Measurements from ENCODE around the gene SNX8.

The SNX8 gene

GRCh38 chr7:2245883-2246675 is 68.2 kb downstream of the SNX8 start:
- no peak for DNase-seq (ENCODE audit: low read depth in 2 of 2, low spot score in 1 of 2)

GRCh38 chr7:2244404-2244995 is 69.7 kb downstream of the SNX8 start:
- no peak for DNase-seq (ENCODE audit: low read depth in 2 of 2, low spot score in 1 of 2)

GRCh38 chr7:2243458-2243857 is 70.8 kb downstream of the SNX8 start:
- no peak for DNase-seq (ENCODE audit: low read depth in 2 of 2, low spot score in 1 of 2)

DNA sequence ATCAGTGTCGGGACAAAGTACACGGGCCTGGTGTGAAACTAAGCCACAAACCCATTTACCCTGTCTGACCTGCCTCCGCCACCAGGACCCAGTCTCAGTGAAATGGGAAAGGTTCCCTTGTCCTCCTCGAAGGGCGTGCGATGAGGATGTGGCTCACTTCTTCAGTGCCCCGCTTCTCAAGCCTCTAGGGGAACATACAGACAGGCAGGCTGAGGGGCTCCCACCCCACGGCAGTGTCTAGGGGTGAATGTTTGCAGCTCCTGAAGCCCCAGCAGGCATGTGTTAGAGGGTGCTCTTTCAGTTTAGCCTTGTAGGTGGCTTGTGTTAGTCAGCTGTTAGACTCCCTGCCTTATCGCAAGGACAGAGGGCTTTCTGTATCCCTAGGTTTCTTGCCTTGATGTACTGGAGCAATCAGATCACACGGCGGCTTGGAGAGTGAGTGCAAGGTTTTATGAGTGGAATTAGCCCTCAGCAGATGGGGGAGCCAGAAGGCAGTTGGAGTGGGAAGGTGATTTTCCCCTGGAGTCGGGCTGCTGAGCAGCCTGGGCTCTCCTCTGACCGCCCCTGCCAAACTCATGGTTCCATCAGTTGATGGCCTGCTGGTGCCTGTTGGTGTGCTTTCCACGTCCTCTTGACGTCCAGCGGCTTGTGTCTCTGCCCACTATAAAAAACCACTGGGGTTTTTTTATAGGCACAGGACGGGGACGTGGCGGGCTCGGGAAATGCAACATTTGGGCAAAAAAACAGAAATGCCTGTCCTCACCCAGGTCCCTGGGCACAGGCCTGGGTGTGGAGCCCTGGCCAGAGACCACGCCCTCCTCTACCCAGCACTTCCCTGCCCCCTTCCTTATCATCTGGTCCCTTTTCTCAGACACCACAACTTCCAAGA is 71.5 kb downstream of the SNX8 start:
- no peak for DNase-seq (ENCODE audit: low read depth in 2 of 2, low spot score in 1 of 2)

DNA sequence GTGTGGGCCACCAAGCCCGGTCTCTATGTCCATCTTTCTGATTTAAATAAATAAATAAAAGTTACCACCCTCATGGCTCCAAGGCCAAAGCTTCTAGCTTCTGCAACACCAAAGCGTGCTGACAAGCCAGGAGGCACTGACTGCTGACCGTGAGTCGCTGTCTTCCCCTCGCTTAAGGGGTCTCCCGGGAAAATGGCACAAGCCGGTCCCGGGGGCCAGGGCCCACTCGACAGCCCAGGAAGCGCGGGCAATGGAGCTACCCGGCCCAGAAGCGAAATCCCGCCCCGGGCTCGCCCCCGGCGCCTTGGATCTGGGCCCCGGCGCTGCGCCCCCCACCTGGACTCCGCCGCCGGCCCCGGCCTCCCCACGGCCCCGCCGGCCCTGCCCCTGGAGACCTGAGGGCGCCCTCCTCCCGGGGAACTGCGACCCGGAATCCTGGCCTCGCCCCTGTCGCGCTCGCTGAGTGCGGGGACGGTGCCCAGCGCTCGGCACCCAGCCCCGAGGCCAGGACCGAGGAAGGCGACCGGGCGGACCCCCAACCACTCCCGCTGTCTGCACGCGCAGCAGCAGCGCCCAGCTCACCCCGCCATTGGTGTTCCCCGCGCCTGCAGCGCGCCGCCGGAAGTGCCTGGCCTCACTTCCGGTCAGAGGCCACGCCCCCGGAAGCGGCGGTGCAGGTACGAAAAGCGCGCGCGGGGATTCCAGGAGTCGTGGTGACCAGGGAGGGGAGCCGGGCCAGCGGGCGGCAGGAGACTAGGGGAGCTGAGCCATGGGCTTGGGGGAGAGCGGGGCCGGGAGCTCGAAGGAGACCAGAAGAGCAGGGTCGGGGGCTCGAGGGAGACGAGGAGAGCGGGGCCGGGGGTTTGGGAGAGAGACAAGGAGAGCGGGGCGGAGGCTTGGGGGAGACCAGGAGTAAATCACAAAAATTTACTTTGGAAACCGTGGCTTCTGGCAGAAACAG is 72.4 kb downstream of the SNX8 start, which contains the start of the genes MRM2 and NUDT1:
MRM2 (minus strand) TSS at position 626 of the 961 bp plus-strand sequence; CDS start at position 590, 36 bp downstream.
NUDT1 (plus strand) TSS at position 647 of the 961 bp plus-strand sequence. CDS start 2,349 bp downstream, outside the sequence.
- DNase-seq (ENCODE audit: low read depth in 2 of 2, low spot score in 1 of 2) = peak; percentile 40 to 46

- no peak for DNase-seq (ENCODE audit: low read depth in 2 of 2, low spot score in 1 of 2)
Measured at GRCh38 chr7:2239242-2239641, 75.0 kb downstream of the SNX8 start.

GRCh38 chr7:2237109-2237602 is 77.1 kb downstream of the SNX8 start:
- no peak for DNase-seq (ENCODE audit: low read depth in 2 of 2, low spot score in 1 of 2)

DNA sequence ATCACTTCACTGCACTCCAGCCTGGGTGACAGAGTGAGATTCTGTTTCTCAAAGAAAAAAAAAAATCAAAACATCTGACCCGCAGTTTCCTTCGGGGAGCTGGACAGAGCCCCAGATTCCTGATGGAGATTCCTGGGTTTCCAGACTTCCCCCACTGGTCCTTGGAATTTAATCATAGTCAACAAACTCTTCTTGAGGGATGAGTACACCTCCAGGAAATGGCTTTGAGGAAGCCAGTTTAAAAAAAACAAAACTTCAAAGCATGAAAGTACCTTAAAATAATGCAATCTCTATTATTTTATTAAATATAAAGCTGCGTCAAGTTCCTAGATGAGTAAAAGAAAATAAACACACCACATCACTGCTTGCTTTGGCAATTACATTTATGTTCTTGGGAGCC is 80.3 kb downstream of the SNX8 start:
- no peak for DNase-seq (ENCODE audit: low read depth in 2 of 2, low spot score in 1 of 2)

DNA sequence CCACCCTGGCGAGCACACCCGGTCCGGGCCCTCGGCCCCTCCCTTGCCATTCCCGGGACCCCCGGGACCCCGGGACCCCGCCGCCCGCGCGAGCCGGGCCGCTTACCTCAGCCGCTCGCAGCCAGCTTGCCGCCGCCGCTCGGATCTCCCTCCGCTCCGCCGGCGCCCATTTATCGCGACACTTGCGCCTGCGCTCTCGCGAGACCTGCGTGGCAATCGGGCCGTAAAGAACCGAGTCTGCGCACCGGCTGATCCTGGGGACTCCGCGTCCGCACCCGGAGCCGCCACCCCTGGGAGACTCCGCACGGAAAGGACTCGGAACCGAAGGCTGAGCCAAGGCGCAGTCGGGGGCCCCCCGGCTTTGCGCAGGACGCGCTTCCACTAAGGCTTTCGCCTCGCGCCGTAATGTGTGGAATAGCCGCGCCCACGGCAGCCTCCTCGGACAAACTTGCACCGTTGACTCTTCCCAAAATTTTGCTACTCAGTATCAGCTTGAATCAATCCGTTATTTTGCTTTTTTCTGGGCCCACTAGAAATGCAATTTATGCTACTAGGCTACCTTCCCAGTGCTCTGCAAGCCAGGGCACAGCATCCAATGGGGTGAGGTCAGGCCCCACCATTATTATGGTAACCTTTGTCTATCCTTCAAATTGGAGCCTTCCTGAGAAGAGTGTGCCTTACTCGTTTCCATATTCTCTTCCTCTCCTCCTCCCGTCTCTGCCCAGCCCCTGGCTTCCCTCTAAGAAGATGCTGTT is 81.3 kb downstream of the SNX8 start, which contains the start of gene MAD1L1:
MAD1L1 (minus strand) TSS at position 180 of the 755 bp plus-strand sequence. CDS start 2,812 bp downstream, outside the sequence.
- DNase-seq (ENCODE audit: low read depth in 2 of 2, low spot score in 1 of 2) = peak; percentile 66 to 78

GRCh38 chr7:2231992-2232765 is 82.1 kb downstream of the SNX8 start:
- no peak for DNase-seq (ENCODE audit: low read depth in 2 of 2, low spot score in 1 of 2)

DNA sequence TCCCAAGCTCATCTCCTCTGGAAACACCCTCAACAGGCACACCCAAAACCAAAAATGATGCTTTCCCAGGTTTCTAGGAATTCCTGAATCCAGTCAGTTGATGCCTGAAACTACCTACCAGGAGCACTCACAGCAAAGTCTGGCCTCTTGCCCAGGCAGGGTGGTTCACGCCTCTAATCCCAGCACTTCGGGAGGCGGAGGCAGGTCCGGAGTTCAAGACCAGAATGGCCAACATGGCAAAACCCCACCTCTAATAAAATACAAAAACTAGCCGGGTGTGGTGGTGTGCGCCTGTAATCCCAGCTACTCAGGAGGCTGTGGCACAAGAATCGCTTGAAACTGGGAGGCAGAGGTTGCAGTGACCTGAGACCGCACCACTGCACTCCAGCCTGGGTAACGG is 83.4 kb downstream of the SNX8 start:
- no peak for DNase-seq (ENCODE audit: low read depth in 2 of 2, low spot score in 1 of 2)

DNA sequence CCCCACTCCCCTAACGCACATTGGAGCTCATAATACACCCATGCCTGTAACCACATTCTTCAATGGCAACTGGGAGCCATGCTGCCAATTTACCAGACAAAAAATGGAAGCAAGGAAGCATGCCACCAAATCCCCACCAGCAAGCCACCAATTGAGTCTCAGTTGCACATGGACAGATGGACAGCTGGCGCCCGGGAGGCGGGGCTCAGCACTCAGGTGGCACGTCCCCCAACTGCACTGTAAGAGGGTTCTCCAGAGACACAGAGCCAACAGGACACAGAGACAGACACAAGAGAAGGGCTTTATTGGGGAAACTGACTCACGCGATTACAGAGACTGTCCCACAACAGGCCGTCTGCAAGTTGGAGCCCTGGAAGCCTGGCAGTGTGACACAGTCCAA is 84.0 kb downstream of the SNX8 start:
- no peak for DNase-seq (ENCODE audit: low read depth in 2 of 2, low spot score in 1 of 2)

GRCh38 chr7:2229467-2229866 is 84.8 kb downstream of the SNX8 start:
- no peak for DNase-seq (ENCODE audit: low read depth in 2 of 2, low spot score in 1 of 2)

GRCh38 chr7:2228921-2229320 is 85.3 kb downstream of the SNX8 start:
- no peak for DNase-seq (ENCODE audit: low read depth in 2 of 2, low spot score in 1 of 2)

DNA sequence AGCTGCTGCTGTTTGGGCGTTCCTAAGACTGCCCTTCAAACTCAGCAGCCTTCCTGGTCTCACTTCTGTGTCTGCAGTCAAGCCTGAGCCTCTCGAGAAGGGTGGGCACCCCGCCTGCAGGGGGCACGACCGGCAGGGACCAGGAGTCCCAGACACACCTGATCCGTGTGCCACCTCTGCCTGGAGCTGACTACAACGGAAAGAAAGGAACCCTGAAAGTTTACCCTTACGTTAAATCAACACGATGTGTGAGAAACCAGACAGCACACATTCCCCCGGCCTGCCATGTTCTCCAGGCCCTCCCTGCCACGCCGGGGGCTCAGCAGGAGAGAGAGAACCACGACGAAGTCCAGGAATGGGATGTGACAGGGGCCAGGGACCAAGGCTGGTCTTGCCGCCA is 86.5 kb downstream of the SNX8 start:
- no peak for DNase-seq (ENCODE audit: low read depth in 2 of 2, low spot score in 1 of 2)

GRCh38 chr7:2225830-2226229 is 88.4 kb downstream of the SNX8 start:
- no peak for DNase-seq (ENCODE audit: low read depth in 2 of 2, low spot score in 1 of 2)

DNA sequence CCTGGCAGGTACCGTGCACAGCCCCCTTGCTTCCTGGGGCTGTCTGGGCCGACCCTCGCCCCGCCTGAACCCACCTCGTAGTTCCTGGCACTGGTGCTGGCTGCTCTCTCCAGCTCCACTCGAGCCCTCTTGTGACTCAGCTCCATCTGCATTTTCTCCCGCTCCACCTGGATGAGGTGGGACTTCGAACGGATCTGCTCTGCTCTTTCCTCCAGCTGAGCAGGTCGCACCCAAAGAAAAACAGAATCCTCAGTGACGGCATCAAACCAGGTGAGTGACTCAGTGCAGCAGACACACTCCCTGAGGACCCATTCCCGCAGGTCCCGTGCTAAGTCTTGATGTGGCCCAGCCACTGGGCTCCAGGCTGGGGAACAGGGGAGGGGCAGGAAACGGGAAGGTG is 88.9 kb downstream of the SNX8 start:
- no peak for DNase-seq (ENCODE audit: low read depth in 2 of 2, low spot score in 1 of 2)

GRCh38 chr7:2224934-2225333 is 89.3 kb downstream of the SNX8 start:
- no peak for DNase-seq (ENCODE audit: low read depth in 2 of 2, low spot score in 1 of 2)

- no peak for DNase-seq (ENCODE audit: low read depth in 2 of 2, low spot score in 1 of 2)
Measured at GRCh38 chr7:2224491-2224928, 89.7 kb downstream of the SNX8 start.

All from stimulated activated CD8-positive, alpha-beta memory T cell treated with anti-CD3 and anti-CD28 coated beads, Interleukin-4, amount 100 ng/mL, for 1 hour (primary cell).